Upper lobe of left lung (tissue), 6 donors: ENCODE measurements around the gene CAMKV. TPM values are rescaled to one million over a fixed set of nuclear protein-coding genes. Genes with fewer than 3 reads are reported as not detected.

Source experiments
- ATAC-seq, 2 donors: fragments of 200-7000 bp; cut with Tn5 transposase; one replicate each; pipeline ENCODE4 v1.9.1; 2022; ENCODE audit warnings: mild to moderate bottlenecking in 2 of 2, moderate library complexity in 2 of 2; ENCODE audit not compliant: low FRiP score in 2 of 2
- DNase-seq, 2 donors: peaks; one replicate each; pipeline ENCODE4 v3.0.0-alpha.2; 2019 to 2020
- H3K27ac ChIP-seq, 4 donors: fragments of 200-600 bp; sonication (generic); one replicate each; pipeline ENCODE4 v1.5.1; 2016 to 2019
- H3K27me3 ChIP-seq, 4 donors: fragments of 200-600 bp; sonication (generic); one replicate each; pipeline ENCODE4 v1.5.1; 2017 to 2019
- H3K36me3 ChIP-seq, 4 donors: fragments of 200-600 bp; sonication (generic); one replicate each; pipeline ENCODE4 v1.5.1; 2016 to 2019
- H3K4me1 ChIP-seq, 4 donors: fragments of 200-600 bp; sonication (generic); one replicate each; pipeline ENCODE4 v1.5.1; 2018 to 2019
- H3K4me3 ChIP-seq, 4 donors: fragments of 200-600 bp; sonication (generic); one replicate each; pipeline ENCODE4 v1.5.1; 2017 to 2019; ENCODE audit warnings: mild to moderate bottlenecking in 2 of 4, moderate library complexity in 1 of 4
- H3K9me3 ChIP-seq, 4 donors: fragments of 200-600 bp; sonication (generic); one replicate each; pipeline ENCODE4 v1.5.1; 2018 to 2019
- CTCF ChIP-seq, 6 experiments: fragments of 450-650 bp in 4 of 6; fragments of 200-600 bp in 2 of 6; sonication (generic) in 2 of 6; IDR thresholded peaks; one replicate each; pipeline ENCODE4 v1.5.1; 2016 to 2019; ENCODE audit warnings: antibody characterized with exemption in 6 of 6
- EP300 ChIP-seq, 4 donors: sonication (generic); formaldehyde crosslinking; IDR thresholded peaks; one replicate each; pipeline ENCODE4 v1.5.1; 2017; ENCODE audit warnings: antibody characterized with exemption in 4 of 4, control low read depth in 2 of 4
- POLR2A ChIP-seq, 4 donors: fragments of 450-650 bp; IDR thresholded peaks; one replicate each; pipeline ENCODE4 v1.5.1; 2016 to 2017; ENCODE audit warnings: antibody characterized with exemption in 4 of 4, mild to moderate bottlenecking in 2 of 4
- POLR2AphosphoS5 ChIP-seq, 2 donors: sonication (generic); formaldehyde crosslinking; IDR thresholded peaks; one replicate each; pipeline ENCODE4 v1.5.1; 2017; ENCODE audit warnings: antibody characterized with exemption in 2 of 2
- WGBS, 2 donors: methylation state at CpG; one replicate each; pipeline ENCODE4 v1.1.5; 2017 to 2018; 5-methylcytosine and 5-hydroxymethylcytosine counted together
- total RNA-seq, 6 donors: library from RNA; depleted of rRNA in 4 of 6; stranded (reverse); fragments of >200 nt in 4 of 6; gene quantifications; one replicate each; pipeline versions ENCODE4 v1.1.0 to v1.2.1, GENCODE V29; 2016 to 2021
- donor health status: DM: no; HTN: no; CAD: no; lungs with moderate emphysema.
- donor health status: DM: no; HTN: yes; CAD: no; lungs with severe emphysema.

CAMKV gene
- total RNA-seq, 6 donors from 2014 or later, result 0.43 TPM; not detected in 5

- 86% methylated on average over 5 of the region's 12 CpGs; no CpG with 5 or more reads in 1 of the 2 donors for WGBS, 2 donors
- no peak overlapping the region for H3K27ac ChIP-seq
- H3K36me3 ChIP-seq, result no peaks in the 10 kb centered on the region
- DNase-seq (peak in 1 of 2 donors; percentile 69), ATAC-seq (no peak)
- no peaks in the 10 kb centered on the region for H3K27me3 ChIP-seq
- H3K4me3 ChIP-seq, result no peak overlapping the region
- H3K9me3 ChIP-seq, result no peaks in the 10 kb centered on the region
- peaks cover 0 to 12% (median 9%) of the 10 kb centered on the region in 4 donors for H3K4me1 ChIP-seq
- TF ChIP-seq EP300 (IDR thresholded peaks at IDR 0.05) (no peak), CTCF (IDR thresholded peaks at IDR 0.05) (no peak), POLR2A (IDR thresholded peaks at IDR 0.05) (no peak), POLR2AphosphoS5 (IDR thresholded peaks at IDR 0.05) (no peak)
Measured at GRCh38 chr3:49859576-49860305, 10.0 kb downstream of the CAMKV start.

GRCh38 chr3:49856181-49857005, 13.3 kb downstream of the CAMKV start, which contains the start of gene TRAIP:
Gene TRAIP, minus strand, starts transcription at chr3:49856564. Its CDS starts 111 bp downstream, at chr3:49856453.
- Histone ChIP-seq H3K4me3 (peak within 1 kb of the TSS; percentile 40 to 71 (median 60)), H3K36me3 (no peaks in the 10 kb centered on the region), H3K27ac (peak within 1 kb of the TSS; percentile 37 to 84 (median 74)), H3K4me1 (peaks cover 0 to 12% (median 9%) of the 10 kb centered on the region in 4 donors), H3K27me3 (no peaks in the 10 kb centered on the region), H3K9me3 (no peaks in the 10 kb centered on the region)
- WGBS, 2 donors, result 4% methylated on average over 5 to 36 of the region's 52 CpGs
- no peak for TF ChIP-seq EP300 (IDR thresholded peaks at IDR 0.05)
- peak in 1 of 4 donors; percentile 60 for TF ChIP-seq POLR2A (IDR thresholded peaks at IDR 0.05)
- TF ChIP-seq POLR2AphosphoS5 (IDR thresholded peaks at IDR 0.05), result peak; percentile 36 to 50
- TF ChIP-seq CTCF (IDR thresholded peaks at IDR 0.05), result no peak
- DNase-seq (peak; percentile 90 to 91), ATAC-seq (peak; percentile 96 to 98)

GRCh38 chr3:49855662-49856061, 14.0 kb downstream of the CAMKV start:
- no peak overlapping the region for H3K27ac ChIP-seq
- peaks cover 0 to 12% (median 9%) of the 10 kb centered on the region in 4 donors for H3K4me1 ChIP-seq
- WGBS, 2 donors, result 54 to 60% methylated on average over 5 of the region's 5 CpGs
- H3K9me3 ChIP-seq, result no peaks in the 10 kb centered on the region
- DNase-seq (no peak), ATAC-seq (no peak)
- H3K4me3 ChIP-seq, result peak overlapping the region in 3 of 4 donors; percentile 55 to 71 (median 64)
- H3K36me3 ChIP-seq, result no peaks in the 10 kb centered on the region
- TF ChIP-seq POLR2A (IDR thresholded peaks at IDR 0.05), result no peak
- no peak for TF ChIP-seq EP300 (IDR thresholded peaks at IDR 0.05)
- TF ChIP-seq POLR2AphosphoS5 (IDR thresholded peaks at IDR 0.05), result no peak
- no peak for TF ChIP-seq CTCF (IDR thresholded peaks at IDR 0.05)
- no peaks in the 10 kb centered on the region for H3K27me3 ChIP-seq

- H3K27ac ChIP-seq, result no peak overlapping the region
- TF ChIP-seq CTCF (IDR thresholded peaks at IDR 0.05) (no peak), EP300 (IDR thresholded peaks at IDR 0.05) (no peak), POLR2A (IDR thresholded peaks at IDR 0.05) (no peak), POLR2AphosphoS5 (IDR thresholded peaks at IDR 0.05) (no peak)
- no peaks in the 10 kb centered on the region for H3K9me3 ChIP-seq
- no peaks in the 10 kb centered on the region for H3K4me1 ChIP-seq
- no peak overlapping the region for H3K4me3 ChIP-seq
- H3K27me3 ChIP-seq, result no peaks in the 10 kb centered on the region
- ATAC-seq (no peak), DNase-seq (no peak)
- H3K36me3 ChIP-seq, result no peaks in the 10 kb centered on the region
- WGBS, 2 donors, result 92 to 93% methylated on average over 3 of the region's 3 CpGs
Measured at GRCh38 chr3:49845694-49846093, 24.0 kb downstream of the CAMKV start.
